ENCODE data around the gene SFTA2.

- TF ChIP-seq CTCF (optimal IDR thresholded peaks at IDR 0.05 in 1 of 3, IDR thresholded peaks at IDR 0.05 in 1 of 3, conservative IDR thresholded peaks at IDR 0.05 in 1 of 3; ENCODE audit: extremely low read depth in 1 of 3, insufficient read depth in 2 of 3, low read length in 3 of 3) (no peak), EZH2 (IDR thresholded peaks at IDR 0.05; ENCODE audit: low read length) (no peak)
These were observed 1.5 kb downstream of the SFTA2 start for GRCh38 chr6:30930506-30930905.

Data from keratinocyte (primary cell).